Lower leg skin (tissue), 3 donors: ENCODE measurements around the gene SEC31A.

Source experiments
- POLR2A ChIP-seq, 2 donors: fragments of 450-650 bp; IDR thresholded peaks; one replicate each; pipeline ENCODE4 v1.6.1; 2016 to 2017; ENCODE audit warnings: antibody characterized with exemption in 2 of 2, mild to moderate bottlenecking in 1 of 2, moderate library complexity in 1 of 2
- TF ChIP-seq, protein P1 (sequence below), 3 donors: fragments of 450-650 bp; IDR thresholded peaks; one replicate each; pipeline ENCODE4 v1.5.1; 2016; ENCODE audit warnings: antibody characterized with exemption in 3 of 3, mild to moderate bottlenecking in 3 of 3, moderate library complexity in 2 of 3

DNA sequence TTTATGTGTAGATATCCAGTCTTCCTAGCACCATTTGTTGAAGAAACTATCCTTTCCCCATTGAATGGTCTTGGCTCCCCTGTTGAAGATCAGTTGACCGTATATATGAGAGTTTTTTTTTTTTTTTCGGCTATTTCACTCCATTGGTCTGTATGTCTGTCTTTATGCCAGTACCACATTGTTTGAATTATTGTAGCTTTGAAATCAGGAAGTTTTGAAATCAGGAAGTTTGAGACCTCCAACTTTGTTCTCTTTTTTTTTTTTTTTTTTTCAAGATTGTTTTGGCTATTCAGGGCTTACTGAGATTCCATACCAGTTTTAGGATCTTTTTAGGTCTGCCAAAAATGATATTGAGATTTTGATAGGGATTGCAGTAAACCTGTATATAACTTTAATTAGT is 88.0 kb downstream of the SEC31A start:
- TF ChIP-seq, protein P1, sequence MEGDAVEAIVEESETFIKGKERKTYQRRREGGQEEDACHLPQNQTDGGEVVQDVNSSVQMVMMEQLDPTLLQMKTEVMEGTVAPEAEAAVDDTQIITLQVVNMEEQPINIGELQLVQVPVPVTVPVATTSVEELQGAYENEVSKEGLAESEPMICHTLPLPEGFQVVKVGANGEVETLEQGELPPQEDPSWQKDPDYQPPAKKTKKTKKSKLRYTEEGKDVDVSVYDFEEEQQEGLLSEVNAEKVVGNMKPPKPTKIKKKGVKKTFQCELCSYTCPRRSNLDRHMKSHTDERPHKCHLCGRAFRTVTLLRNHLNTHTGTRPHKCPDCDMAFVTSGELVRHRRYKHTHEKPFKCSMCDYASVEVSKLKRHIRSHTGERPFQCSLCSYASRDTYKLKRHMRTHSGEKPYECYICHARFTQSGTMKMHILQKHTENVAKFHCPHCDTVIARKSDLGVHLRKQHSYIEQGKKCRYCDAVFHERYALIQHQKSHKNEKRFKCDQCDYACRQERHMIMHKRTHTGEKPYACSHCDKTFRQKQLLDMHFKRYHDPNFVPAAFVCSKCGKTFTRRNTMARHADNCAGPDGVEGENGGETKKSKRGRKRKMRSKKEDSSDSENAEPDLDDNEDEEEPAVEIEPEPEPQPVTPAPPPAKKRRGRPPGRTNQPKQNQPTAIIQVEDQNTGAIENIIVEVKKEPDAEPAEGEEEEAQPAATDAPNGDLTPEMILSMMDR (IDR thresholded peaks at IDR 0.05) = no peak
- TF ChIP-seq POLR2A (IDR thresholded peaks at IDR 0.05) = no peak
